CD4-positive, alpha-beta T cell treated with Interleukin-2 at 100 ng/mL for 4 hours (primary cell): ENCODE data around the gene ACBD5.
"Not testable (repeated sequence)": the region's sequence is repeated elsewhere in the genome, so short reads cannot be mapped to it uniquely, and the experiment has no call there.

Experiments used
- DNase-seq: peaks from one replicate; pipeline ENCODE4 v3.0.0-alpha.2; 2020; ENCODE audit warnings: low spot score

Gene ACBD5, protein sequence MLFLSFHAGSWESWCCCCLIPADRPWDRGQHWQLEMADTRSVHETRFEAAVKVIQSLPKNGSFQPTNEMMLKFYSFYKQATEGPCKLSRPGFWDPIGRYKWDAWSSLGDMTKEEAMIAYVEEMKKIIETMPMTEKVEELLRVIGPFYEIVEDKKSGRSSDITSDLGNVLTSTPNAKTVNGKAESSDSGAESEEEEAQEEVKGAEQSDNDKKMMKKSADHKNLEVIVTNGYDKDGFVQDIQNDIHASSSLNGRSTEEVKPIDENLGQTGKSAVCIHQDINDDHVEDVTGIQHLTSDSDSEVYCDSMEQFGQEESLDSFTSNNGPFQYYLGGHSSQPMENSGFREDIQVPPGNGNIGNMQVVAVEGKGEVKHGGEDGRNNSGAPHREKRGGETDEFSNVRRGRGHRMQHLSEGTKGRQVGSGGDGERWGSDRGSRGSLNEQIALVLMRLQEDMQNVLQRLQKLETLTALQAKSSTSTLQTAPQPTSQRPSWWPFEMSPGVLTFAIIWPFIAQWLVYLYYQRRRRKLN

GRCh38 chr10:27240212-27241009 is at the start of gene ACBD5:
TSS of gene ACBD5 (minus strand) at chr10:27240797. CDS start at chr10:27240688, 109 bp downstream.
- DNase-seq = peak; percentile 69

- DNase-seq = peak; percentile 47
These were observed 44.5 kb upstream of the ACBD5 start for GRCh38 chr10:27285093-27285492.

GRCh38 chr10:27276581-27276980 is 36.0 kb upstream of the ACBD5 start:
- no peak for DNase-seq

- DNase-seq = not testable (repeated sequence)
These were observed 25.4 kb upstream of the ACBD5 start for GRCh38 chr10:27266025-27266424.

DNA sequence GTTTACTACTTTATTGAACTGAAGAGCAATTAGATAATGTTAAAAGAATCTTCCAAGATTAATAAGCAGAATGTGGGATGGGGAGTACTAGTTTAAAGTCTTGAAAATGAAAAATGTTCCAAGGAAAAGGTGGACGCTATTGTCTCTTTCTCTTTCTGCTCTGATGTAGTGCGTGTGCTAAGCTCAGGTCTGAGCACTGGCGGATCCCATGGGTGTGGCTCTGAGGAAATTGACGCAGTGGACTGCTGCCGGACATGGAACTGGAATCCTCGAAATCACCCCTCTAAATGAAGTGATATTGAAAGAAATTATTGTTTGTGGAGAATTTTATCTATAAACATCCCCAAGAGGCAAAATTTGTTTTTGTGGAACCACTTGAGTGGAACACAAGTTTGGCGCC is 22.2 kb upstream of the ACBD5 start:
- not testable (repeated sequence) for DNase-seq

DNA sequence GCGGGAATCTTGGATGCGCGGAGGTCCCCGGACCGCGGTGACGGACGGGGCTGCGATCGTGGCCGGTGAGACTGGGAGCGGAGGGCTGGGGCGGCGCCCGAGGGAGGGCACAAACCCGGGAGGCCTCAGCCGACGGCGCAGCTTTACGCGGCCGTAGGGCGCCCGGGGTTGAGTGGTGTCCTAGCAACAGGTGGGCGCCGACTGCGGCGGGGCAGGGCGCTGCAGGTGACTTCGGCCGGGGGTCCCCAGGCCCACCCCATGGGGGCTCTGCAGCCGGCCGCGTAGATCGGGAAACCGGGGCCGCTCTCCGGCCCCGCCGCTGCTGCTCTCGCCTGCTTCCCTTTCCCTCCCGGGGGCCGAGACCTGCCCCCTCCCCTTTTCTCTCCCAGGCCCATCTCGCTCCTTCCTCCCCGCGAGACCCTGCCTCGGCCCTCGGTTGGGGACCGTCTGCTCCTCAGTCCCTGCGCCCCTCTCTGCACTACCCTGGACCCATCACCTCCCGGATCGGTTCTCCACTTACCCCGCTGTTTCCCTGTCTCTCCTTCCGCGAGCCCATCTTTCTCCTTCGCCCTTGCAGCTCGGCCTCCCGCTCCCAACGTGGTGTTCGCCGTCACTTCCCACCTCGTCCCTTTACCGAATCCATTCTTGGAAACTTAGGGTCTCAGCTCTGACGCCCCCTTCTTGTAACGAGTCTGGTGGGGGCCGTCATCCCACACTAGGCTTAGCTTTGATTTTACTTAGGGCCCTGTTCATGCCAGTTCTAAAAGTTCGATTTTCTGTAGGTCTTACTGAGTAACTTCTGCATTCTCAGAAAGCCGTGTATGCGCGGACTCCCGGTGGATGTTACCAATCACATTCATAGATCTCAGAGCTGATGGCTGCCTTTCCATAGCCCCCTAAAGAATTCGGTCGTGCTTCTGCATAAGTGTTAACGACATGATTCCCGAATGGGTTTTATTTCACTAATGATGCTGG is 18.5 kb upstream of the ACBD5 start:
- no peak for DNase-seq

GRCh38 chr10:27258492-27258837 is 17.9 kb upstream of the ACBD5 start:
- no peak for DNase-seq

- no peak for DNase-seq
These were observed 15.9 kb upstream of the ACBD5 start for GRCh38 chr10:27256299-27257189.

- no peak for DNase-seq
These were observed 13.0 kb upstream of the ACBD5 start for GRCh38 chr10:27253576-27253975.

DNA sequence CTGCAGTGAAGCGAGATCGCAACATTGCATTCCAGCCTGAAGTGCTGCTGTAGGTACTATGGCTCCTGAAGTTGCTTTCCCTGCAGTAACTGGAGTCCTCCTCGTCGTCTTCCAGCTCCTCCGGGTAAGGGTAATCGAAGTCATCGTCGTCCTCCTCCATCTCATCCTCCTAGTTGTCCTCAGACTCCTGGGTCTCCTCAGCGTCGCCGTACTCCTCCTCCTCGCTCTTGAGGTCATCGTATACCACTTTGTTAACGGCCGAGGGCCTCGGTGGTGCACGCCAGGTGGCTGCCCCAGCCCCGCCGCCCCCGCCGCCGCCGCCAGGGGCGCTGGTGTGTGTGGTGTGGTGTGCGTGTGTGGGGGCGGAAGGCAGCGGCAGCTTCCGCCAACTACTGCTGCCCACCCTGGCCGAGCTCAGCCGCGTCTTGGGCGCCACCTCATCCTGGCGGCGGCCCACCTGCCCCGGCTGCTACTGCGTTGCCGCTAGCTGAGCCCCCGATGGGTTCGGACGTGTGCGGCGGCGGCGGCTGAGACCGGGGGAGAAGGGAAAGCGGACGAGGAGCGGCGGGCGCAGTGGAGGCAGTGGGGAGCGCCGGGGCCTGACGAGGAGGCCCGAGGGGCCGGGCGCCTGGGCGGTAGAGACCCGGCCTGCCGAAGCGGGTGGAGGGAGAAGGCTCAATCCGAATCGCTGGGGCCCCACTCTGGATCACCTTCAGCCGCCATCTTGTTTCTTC is 11.8 kb upstream of the ACBD5 start:
- peak; percentile 79 for DNase-seq

DNA sequence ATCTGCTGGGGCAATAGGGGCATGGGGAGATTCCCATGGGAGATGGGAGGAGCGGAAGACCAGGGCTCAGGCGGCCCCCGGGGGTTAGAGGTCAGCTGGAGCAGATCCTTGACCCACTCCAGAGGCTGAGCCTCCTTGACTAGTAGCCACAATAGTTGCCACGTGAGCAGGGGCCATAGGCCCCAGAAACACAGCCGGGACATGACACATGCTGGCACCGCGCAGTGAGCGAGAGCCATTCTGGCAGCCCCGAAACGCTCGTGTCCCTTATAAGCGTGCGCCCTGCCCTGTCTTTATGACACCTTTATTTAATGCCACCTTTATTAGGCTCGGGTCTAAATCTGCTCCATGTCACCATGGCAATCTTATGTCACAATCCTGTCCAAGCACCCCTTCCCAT is 11.0 kb upstream of the ACBD5 start:
- DNase-seq = no peak

GRCh38 chr10:27248215-27248614 is 7.6 kb upstream of the ACBD5 start:
- no peak for DNase-seq

- no peak for DNase-seq
These were observed 6.8 kb upstream of the ACBD5 start for GRCh38 chr10:27247441-27247840.

GRCh38 chr10:27247006-27247405 is 6.4 kb upstream of the ACBD5 start:
- no peak for DNase-seq

DNA sequence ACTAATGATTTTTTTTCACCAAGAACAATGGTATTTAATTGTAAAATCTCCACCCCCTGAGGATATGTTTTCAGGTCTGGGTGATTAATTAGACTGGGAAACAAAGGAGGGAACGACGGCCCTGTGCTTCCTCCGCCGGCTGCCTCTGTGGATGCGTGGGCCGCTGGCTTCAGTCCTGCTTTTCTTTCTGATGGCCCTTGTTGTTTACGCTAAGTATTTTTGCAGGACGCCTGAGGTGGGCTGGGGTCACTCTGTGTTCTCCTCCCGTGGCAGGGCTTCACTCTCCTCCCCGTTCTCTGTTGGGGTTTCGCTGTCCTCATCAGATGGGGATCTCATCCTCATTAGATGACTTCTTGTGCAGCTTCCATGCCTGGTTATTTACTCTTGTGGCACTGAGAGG is 5.2 kb upstream of the ACBD5 start:
- no peak for DNase-seq

DNA sequence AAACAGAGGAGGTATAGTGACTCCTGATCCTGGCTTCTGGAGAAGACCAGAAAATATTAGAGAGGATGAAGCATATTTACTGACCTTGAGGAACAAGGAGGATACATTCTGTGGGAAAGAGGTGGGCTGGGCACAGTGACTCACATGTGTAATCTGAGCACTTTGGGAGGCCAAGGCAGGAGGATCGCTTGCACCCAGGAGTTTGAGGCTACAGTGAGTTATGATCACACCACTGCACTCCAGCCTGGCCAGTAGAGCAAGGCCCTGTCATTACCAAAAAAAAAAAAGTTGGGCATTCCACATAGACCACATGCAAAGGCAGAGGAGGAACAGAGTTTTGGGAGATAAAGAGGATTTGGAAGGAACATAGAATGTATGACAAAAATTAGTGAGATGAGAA is 4.4 kb upstream of the ACBD5 start:
- DNase-seq = no peak

DNA sequence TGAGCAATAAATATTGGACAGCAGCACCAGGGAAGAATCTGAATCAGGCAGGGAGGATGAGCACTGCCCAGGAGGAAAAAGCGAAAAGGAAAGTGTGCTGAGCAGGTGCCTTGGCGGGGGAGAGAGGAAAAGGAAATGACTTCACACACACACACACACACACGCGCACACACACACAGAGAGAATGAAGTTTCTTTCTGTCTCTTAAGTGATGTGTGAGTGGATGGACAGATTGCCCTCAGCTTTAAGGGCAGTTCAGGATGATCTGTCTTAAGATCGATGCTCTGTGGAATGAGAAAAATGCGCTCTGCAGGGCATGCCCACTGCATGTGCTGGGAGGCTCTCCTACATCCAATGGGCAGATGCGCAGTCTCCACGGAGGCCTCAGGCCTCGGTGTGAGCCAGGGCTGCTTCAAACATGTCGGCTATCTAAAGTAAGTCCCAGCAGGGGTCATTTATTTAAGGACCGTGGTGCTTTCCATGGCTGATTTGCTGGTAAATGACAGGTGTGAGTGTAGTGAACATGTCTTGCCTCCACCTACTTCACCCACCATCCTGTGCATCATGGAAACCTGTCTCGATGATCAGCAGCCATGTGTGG is 2.5 kb upstream of the ACBD5 start:
- peak; percentile 78 for DNase-seq

DNA sequence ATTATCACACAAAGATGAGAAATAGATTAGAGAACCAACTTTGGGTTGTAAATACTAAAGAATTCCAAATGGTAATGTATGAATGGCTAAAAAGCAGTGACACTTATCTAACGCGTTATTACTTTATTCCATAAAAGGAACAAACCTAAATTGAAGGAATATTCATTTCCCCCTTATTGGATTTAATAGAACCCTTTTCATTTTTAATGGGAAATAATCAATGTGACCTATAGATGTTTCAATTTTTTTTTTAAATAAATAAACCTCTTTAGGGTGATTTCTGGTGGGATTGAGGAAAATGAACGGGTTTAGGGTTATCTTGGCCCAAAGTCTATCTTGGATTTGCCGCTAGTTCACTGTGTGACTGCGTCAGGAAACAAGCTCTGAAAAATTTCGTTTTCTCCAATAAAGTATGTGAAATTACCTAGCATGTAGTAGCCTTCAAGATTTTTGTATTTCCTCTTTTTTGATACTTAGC is 1.9 kb upstream of the ACBD5 start:
- DNase-seq = no peak

GRCh38 chr10:27241652-27242472 is 1.3 kb upstream of the ACBD5 start:
- peak; percentile 87 for DNase-seq
